ENCODE measurements around the gene TMEM101.

The TMEM101 gene

GRCh38 chr17:43967251-43967875 is 47.4 kb downstream of the TMEM101 start:
- TF ChIP-seq CSRNP3 (CRISPR knock-in tag; IDR thresholded peaks at IDR 0.05) (no peak), ZC3H10 (CRISPR knock-in tag; IDR thresholded peaks at IDR 0.05) (no peak), BACH2 (CRISPR knock-in tag; IDR thresholded peaks at IDR 0.05; ENCODE audit: borderline replicate concordance) (no peak), SNAI2 (CRISPR knock-in tag; IDR thresholded peaks at IDR 0.05) (no peak), TCF4 (CRISPR knock-in tag; IDR thresholded peaks at IDR 0.05; ENCODE audit: borderline replicate concordance) (no peak), ZNF8 (CRISPR knock-in tag; IDR thresholded peaks at IDR 0.05) (no peak), RARB (CRISPR knock-in tag; IDR thresholded peaks at IDR 0.05) (no peak), TSHZ2 (CRISPR knock-in tag; IDR thresholded peaks at IDR 0.05) (no peak), CSDC2 (CRISPR knock-in tag; IDR thresholded peaks at IDR 0.05) (no peak), PPARA (CRISPR knock-in tag; IDR thresholded peaks at IDR 0.05; ENCODE audit: borderline replicate concordance) (no peak), ESRRG (CRISPR knock-in tag; IDR thresholded peaks at IDR 0.05) (no peak), ISL1 (CRISPR knock-in tag; IDR thresholded peaks at IDR 0.05) (no peak), GLIS3 (CRISPR knock-in tag; IDR thresholded peaks at IDR 0.05) (no peak)
- ATAC-seq, result no peak

- TF ChIP-seq PPARA (CRISPR knock-in tag; IDR thresholded peaks at IDR 0.05; ENCODE audit: borderline replicate concordance), result no peak
- TF ChIP-seq ISL1 (CRISPR knock-in tag; IDR thresholded peaks at IDR 0.05), result no peak
- TF ChIP-seq TCF4 (CRISPR knock-in tag; IDR thresholded peaks at IDR 0.05; ENCODE audit: borderline replicate concordance), result no peak
- no peak for TF ChIP-seq BACH2 (CRISPR knock-in tag; IDR thresholded peaks at IDR 0.05; ENCODE audit: borderline replicate concordance)
- no peak for TF ChIP-seq RARB (CRISPR knock-in tag; IDR thresholded peaks at IDR 0.05)
- TF ChIP-seq OSR1 (CRISPR knock-in tag; IDR thresholded peaks at IDR 0.05), result no peak
- TF ChIP-seq ZFP3 (CRISPR knock-in tag; IDR thresholded peaks at IDR 0.05), result no peak
- no peak for TF ChIP-seq ZC3H10 (CRISPR knock-in tag; IDR thresholded peaks at IDR 0.05)
- no peak for TF ChIP-seq ZNF70 (CRISPR knock-in tag; IDR thresholded peaks at IDR 0.05)
- no peak for TF ChIP-seq PATZ1 (CRISPR knock-in tag; IDR thresholded peaks at IDR 0.05; ENCODE audit: borderline replicate concordance)
- no peak for TF ChIP-seq TOX (CRISPR knock-in tag; IDR thresholded peaks at IDR 0.05; ENCODE audit: borderline replicate concordance)
- no peak for TF ChIP-seq POU6F1 (CRISPR knock-in tag; IDR thresholded peaks at IDR 0.05; ENCODE audit: borderline replicate concordance, low read depth)
- TF ChIP-seq ZNF565 (CRISPR knock-in tag; conservative IDR thresholded peaks at IDR 0.05; ENCODE audit: low read depth), result no peak
- TF ChIP-seq ARNTL (CRISPR knock-in tag; IDR thresholded peaks at IDR 0.05; ENCODE audit: borderline replicate concordance, low read depth), result no peak
- TF ChIP-seq TSHZ2 (CRISPR knock-in tag; IDR thresholded peaks at IDR 0.05), result no peak
- TF ChIP-seq ZNF8 (CRISPR knock-in tag; IDR thresholded peaks at IDR 0.05), result no peak
- no peak for TF ChIP-seq GLIS3 (CRISPR knock-in tag; IDR thresholded peaks at IDR 0.05)
- no peak for TF ChIP-seq CREB5 (CRISPR knock-in tag; IDR thresholded peaks at IDR 0.05; ENCODE audit: low read depth)
- no peak for ATAC-seq
Observed at GRCh38 chr17:43966276-43966675, 48.5 kb downstream of the TMEM101 start.
